Loucy (cell line): ENCODE data around the gene C1QTNF12.

ENCODE experiments used
- CTCF ChIP-seq: fragments of 200-600 bp; sonication (generic); conservative IDR thresholded peaks from 2 replicates; pipeline ENCODE4 v1.5.1; 2014; ENCODE audit warnings: mild to moderate bottlenecking, antibody characterized with exemption, low read length
- EZH2phosphoT487 ChIP-seq: fragments of 200-600 bp; IDR thresholded peaks from 2 replicates; pipeline ENCODE4 v1.6.1; 2018; ENCODE audit warnings: antibody characterized with exemption, mild to moderate bottlenecking, moderate library complexity, borderline replicate concordance

GRCh38 chr1:1196431-1197187 lies 49.9 kb downstream of the C1QTNF12 start:
- TF ChIP-seq CTCF: no peak
- no peak for TF ChIP-seq EZH2phosphoT487
